Epithelial cell of prostate (primary cell): ENCODE data around the gene CROCC.

ENCODE experiments used
- DNase-seq: peaks from one replicate; pipeline ENCODE4 v3.0.0-alpha.2; 2011; ENCODE audit warnings: low read depth, low spot score
- H3K27ac ChIP-seq: fragments of 450-650 bp; 2 replicates; pipeline ENCODE4 v1.5.1; 2017; ENCODE audit warnings: mild to moderate bottlenecking

CROCC gene

DNA sequence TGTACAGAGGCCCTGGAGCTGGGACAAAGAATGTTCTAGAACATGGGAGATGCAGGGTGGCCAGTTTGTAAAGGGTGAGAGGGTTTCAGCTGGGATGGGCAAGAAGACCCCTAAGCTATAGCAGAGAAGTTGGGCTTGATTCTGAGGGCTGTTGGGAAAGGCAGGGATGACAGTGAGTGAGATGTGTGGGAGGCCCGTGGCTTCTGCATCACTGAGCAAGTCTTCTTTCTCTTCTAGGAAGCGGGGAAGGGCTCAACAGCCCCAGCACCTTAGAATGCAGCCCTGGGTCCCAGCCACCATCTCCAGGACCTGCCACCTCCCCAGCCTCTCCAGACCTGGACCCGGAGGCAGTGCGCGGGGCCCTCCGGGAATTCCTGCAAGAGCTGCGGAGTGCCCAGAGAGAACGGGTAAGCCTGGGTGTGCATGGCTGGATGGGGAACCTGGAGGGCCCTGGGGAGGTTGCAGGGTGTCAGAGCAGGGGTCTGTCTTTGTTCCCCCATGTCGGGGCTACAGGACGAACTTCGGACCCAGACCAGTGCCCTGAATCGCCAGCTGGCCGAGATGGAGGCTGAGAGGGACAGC, 43.8 kb downstream of the CROCC start:
- no peak for DNase-seq

DNA sequence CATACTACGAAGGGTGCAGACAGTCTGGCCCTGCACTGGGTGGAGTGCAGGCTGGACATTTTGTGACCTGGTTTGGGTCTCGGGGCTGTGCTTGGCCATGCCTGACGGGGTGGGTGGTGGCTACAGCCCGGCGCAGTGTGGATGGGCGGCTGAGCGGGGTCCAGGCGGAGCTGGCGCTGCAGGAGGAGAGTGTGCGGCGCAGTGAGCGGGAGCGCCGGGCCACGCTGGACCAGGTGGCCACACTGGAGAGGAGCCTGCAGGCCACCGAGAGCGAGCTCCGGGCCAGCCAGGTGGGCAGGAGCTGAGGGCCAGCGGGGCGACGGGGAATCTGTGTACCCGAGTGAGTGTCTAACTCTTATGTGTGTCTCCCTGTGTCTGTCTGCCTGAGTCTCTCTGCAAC, 44.6 kb downstream of the CROCC start:
- no peak for DNase-seq
- no peak overlapping the region for H3K27ac ChIP-seq

More for the DNA sequence above, 43.8 kb downstream of the CROCC start:
- H3K27ac ChIP-seq: no peak overlapping the region

DNA sequence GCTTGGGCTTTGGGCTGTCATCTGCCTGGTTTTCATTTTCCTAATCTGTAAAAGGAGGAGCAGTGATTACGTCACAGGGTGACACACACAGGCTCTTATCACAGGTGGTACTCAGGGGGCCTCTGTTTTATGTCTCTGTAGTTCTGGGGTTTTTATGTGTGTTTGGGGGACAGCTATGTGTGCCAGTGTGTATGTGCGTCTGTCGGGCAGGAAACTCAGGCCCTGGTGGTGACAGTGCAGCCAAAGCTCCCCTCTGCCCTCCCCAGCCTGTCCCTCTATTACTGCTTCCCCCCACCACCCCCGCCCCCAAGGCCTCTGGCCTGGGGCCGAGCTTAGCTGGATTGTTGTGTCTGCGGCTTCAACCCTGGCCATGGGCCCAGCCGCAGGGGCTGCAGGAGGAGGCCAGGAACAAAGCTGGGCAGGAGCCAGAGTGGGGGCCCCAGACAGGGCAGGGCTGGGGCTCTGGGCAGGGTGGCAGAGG, 45.4 kb downstream of the CROCC start:
- DNase-seq: no peak
- H3K27ac ChIP-seq: no peak overlapping the region

DNA sequence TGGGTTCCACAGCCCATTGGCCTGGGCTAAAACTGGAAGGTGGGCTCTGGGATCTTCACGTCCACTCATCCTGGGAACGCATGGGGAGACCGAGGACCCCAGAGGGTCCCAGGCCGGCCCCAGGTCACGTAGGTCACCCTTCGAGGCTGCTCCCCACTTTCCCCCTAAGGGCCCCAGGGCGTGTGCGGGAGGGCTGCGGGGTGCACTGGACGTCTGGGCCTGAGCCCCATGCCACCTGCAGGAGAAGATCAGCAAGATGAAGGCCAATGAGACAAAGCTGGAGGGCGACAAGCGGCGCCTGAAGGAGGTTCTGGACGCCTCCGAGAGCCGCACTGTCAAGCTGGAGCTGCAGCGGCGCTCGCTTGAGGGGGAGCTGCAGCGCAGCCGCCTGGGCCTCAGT, 46.2 kb downstream of the CROCC start:
- no peak overlapping the region for H3K27ac ChIP-seq
- no peak for DNase-seq

DNA sequence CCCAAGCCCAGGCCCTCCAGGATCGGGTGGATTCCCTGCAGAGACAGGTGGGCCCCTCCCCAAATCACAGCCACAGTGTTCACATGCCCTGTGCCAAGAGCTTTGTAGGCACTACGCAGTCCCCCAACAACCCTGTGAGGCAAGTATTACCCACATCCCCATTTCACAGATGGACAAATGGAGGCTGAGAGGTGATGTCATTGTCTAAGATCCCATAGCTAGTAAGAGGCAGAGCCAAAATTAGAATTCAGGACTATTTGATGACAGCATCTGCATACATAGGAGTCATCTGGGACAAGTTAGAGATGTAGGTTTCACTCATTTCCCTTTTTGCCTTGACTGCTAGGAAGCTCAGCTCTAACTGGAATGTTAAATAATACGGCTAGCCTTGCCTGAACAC, 46.6 kb downstream of the CROCC start:
- H3K27ac ChIP-seq: no peak overlapping the region
- DNase-seq: no peak

DNA sequence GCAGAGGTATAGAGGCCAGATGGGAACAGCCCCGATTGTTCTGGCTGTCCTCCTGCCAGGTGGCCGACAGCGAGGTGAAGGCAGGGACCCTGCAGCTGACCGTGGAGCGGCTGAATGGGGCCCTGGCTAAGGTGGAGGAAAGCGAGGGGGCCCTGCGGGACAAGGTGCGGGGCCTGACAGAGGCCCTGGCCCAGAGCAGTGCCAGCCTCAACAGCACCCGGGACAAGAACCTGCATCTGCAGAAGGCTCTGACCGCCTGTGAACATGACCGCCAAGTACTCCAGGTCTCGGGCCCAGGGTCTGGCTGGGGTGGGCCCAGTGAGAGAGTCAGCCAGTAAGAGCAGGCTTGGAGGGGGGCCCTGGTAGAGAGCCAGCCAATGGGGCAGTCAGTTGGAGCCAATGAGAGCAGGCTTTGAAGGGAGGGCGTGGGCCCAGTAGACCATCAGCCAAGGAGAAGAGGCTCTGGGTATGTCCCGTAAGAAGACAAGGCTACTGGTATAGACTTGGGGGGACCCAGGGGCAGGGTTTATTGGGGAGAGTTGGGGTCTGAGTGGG, 47.4 kb downstream of the CROCC start:
- no peak for DNase-seq
- H3K27ac ChIP-seq: no peak overlapping the region

DNA sequence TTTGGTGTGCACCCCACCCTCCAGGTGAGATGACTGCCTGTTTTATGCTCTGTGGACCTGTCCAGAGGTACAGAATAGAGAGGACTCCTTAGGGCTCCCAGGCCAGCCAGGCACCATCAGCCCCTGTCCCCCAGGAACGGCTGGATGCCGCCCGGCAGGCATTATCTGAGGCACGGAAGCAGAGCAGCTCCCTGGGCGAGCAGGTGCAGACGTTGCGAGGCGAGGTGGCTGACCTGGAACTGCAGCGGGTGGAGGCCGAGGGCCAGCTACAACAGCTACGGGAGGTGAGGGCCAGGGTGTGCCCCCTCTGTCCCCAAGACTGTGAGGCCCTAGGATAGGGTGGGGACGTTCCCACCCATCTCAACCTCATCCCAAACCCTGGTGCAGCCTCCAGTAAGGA, 47.9 kb downstream of the CROCC start:
- no peak for DNase-seq

DNA sequence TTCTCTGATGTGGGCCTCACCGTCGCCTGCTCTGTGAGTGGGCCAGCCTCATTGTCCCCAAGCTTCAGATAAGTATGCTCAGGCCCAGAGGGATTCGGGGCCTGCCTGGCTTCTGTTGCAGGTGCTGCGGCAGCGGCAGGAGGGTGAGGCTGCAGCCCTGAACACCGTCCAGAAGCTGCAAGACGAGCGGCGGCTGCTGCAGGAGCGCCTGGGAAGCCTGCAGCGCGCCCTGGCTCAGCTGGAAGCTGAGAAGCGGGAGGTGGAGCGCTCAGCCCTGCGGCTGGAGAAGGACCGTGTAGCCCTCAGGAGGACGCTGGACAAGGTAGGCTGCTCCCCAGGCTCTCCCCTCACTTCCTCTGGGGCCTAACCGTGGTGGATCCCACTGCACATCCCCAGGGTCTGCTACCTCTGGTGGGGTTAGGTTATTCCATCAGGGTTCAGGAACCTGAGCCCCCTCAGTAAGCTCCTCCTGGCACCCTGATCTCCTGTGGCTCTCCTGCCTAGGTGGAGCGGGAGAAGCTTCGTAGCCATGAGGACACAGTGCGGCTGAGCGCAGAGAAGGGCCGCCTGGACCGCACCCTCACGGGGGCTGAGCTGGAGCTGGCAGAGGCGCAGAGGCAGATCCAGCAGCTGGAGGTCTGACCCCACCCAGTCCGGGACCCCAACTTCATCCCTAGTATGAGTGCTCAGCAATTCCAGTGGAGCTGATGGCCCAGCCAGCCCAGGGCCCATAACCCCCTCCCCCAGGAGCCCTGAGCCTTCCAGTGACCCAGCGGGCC, 48.6 kb downstream of the CROCC start:
- H3K27ac ChIP-seq: no peak overlapping the region
- DNase-seq: no peak

More for the DNA sequence above, 47.9 kb downstream of the CROCC start:
- no peak overlapping the region for H3K27ac ChIP-seq

DNA sequence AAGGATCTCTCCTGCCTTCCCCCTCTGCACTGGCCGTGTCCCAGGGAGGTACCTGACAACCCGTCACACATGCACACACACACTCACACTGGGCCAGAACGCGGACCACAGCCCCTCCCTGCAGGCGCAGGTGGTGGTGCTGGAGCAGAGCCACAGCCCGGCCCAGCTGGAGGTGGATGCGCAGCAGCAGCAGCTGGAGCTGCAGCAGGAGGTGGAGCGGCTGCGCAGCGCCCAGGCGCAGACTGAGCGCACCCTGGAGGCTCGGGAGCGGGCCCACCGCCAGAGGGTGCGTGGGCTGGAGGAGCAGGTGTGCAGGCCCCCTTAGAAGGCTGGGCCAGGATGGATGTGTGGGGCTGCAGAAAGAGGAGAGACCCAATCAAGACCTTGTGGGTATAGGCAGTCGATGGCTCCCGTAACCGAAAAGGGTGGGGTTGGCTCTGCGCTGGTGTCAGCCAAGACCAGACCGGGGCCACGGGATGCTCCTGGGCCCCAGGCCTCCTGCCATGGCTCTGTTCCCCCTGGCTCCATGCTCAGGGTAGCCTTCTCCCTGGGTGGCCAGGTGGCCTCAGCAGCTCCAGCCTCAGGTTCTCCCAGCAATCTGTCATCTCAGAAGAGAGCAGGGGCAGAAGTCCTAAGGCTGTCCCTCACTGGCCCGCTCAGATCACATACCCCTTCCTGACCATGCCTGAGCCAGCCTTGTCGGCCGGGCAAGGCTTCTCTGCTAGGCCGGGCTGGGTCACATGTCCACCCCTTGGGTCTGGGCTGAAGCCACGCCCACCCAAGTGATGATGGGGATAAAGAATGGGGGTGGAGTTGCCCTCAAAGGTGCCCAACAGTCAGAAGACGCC, 49.8 kb downstream of the CROCC start:
- DNase-seq: no peak
- H3K27ac ChIP-seq: no peak overlapping the region

DNA sequence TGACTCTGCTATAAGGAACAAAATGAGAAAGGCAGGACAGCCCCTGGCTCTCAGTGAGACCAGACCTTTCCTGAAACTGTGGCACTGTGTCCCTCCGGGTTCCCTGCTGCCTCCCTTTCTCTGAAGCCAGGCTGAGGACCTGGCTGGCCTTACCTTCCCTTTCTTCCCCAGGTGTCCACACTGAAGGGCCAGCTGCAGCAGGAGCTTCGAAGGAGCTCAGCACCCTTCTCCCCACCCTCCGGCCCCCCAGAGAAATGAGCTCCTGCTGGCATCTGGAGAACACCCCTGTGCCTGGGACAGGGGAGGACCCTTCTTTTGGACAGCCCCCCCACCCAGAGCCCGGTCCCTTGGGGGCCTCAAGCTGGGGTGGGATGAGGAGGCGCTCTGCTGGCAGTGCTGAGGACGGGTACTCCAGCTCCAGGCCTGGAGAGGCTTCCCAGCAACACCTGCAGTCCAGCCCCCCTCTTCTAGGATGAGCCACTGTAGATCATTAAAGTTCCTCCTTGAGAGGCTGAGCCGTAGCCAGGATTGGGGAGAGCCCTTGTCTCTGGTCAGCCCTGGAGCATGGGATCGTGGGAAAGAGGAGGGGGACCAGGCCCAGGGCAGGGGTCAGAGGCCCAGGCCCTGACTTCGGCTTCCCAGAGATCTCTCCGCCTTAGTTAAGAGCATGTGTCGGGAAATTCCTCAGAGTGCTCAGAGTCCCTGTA, 50.6 kb downstream of the CROCC start:
- H3K27ac ChIP-seq: no peak overlapping the region
- no peak for DNase-seq

DNA sequence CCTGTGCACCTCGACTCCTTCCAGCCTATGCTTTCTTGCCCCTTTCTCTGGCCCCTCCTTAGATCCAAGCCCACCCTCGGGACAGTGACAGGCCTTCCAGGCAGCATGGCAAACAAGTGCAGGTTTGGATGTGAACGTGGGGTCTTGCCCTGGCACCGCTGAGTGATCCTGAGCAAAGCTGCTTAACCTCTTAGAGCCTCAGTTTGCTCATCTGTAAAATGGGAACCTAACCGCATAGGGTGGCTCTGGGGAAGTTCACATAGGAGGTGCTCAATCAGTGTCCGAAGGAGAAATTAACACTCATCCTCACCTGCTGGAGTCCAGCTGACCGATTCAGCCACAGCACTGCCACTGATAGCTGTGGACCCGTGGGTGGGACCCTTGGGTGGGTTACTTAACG, 51.5 kb downstream of the CROCC start:
- no peak overlapping the region for H3K27ac ChIP-seq
- no peak for DNase-seq

DNA sequence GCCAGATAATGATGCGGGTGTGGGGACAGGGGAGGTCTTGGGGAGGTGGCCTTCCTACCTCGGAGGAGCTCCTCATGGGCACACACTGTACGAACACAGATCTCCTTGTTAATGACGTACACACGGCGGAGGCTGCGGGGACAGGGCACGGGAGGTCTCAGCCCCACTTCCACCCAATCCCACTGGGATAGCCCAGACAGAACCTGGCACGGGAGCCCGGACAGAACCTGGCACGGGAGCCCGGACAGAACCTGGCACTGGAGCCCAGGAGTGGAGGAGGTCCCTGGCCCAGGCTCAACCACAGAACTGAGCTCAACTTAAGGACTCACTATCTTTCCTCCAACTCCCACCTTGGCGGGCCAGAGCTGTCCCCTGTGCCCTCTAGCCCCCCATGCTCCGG, 53.5 kb downstream of the CROCC start:
- no peak for DNase-seq
- no peak overlapping the region for H3K27ac ChIP-seq

DNA sequence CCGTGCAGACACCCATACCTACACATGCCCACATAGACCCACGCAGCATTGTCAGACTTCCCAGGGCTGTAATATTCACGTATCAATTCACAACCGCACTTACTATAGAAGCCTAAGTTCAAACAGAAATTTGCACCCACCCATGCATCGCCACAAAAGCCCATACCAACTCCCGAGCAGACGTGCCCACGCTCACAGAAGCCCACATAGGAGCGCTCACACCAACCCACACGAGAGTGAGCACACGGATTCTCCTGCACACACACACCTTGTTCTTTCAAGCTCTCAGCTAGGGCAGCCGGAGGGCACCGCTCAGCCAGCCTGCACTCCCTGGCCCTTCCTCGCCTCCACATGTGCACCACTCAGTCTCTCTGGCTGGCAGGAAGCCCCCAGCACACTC, 54.1 kb downstream of the CROCC start:
- no peak overlapping the region for H3K27ac ChIP-seq
- DNase-seq: no peak

DNA sequence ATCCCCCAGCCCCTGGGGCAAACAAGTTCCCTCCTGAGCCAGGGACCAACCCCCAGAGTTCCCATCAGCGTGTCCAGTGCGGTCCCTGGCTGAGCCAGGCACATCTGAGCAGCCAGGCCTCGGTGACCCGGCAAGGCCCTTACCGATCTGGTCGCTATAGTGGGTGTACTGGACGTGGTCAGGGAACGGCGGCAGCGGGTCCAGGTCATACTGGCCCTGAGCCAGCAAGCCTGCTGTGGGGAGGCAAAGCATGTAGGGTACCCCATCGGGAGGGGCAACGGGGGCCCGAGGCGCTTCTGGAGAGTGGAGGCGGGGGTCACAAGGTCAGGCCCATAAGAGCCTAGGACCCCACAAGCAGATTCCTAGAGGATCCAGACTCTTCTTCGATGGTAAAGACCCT, 55.2 kb downstream of the CROCC start:
- no peak for DNase-seq
- no peak overlapping the region for H3K27ac ChIP-seq

DNA sequence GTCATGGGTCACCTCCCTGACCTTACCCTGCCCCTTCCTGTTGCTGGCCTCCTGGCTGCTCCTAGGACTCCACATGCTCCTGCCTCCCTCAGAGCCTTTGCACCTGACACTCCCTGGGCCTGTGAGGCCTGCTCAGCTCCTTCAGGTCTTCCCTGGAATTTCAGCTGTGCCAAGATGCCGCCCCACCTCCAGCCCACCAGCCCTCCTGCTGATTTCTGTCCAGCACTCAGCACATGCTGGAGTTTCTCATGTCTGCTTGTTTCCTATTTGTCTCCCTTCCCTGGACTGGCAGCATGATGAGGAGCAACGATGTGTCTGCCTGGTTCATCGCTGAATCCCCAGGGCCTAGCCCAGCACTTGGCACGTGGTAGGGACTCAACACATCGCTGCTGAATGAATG, 55.6 kb downstream of the CROCC start:
- no peak overlapping the region for H3K27ac ChIP-seq
- no peak for DNase-seq

DNA sequence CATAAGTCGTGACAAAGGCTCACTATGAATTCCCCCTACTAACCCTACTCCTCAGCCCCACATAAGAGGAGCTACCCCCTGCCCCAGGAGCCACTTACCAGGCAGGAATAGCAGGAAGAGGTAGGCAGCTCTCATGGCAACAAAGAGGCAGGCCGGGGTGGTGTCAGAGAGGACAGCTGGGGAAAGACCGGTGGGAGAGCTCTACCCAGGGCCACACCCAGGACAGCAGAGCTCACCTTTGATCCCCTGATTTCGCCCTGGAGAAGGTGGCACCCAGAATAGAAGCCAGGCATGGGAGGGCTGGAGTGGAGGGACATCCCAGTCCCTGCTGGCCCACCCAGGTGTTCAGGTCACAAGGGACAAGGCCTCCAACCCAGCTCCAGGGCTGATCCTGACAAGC, 56.4 kb downstream of the CROCC start:
- no peak overlapping the region for H3K27ac ChIP-seq
- DNase-seq: no peak

DNA sequence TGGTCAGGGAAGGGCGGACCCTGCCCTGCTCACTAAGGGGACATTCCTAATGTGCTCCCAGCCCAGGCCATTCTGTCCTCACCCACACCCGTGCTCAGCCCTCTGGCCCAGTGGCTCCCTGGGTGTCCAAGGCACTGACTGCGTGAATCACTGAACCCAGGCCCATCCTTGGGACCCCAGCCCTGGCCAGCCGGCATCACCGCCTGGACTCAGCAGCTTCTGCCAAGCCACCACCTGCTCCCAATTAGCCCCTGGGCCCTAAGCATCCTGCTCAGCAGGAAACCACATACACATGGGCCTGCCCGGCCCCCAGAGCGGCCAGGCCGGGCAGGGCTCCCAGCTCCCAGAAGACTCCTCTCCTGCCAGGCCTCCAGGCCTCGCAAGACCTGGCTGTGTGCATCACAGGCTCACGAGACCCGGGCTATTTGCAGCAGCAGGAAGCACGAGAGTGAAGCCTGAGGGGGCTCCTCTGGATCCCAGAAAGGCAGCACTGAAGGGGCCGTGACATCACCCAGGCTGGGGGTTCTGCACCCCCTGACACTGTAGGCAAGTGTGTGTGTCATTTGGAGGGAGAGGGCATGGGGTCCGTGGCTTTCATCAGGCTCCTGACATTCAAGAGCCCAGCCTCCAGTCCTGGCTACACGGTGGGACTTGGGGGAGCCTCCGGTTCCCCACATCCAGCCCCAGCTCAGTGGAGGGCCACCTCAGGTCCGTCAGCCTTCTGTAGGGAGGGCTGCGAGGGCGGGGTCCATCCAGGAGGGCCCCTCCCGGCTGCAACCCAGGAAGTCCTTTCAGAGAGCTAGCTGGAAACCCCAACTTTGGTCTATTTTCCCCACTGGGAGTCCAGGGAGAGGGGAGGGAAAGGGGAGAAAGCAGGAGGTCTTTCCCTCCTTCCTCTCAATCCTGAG, 57.1 kb downstream of the CROCC start:
- no peak for DNase-seq
- H3K27ac ChIP-seq: peak overlapping the region; percentile 98

DNA sequence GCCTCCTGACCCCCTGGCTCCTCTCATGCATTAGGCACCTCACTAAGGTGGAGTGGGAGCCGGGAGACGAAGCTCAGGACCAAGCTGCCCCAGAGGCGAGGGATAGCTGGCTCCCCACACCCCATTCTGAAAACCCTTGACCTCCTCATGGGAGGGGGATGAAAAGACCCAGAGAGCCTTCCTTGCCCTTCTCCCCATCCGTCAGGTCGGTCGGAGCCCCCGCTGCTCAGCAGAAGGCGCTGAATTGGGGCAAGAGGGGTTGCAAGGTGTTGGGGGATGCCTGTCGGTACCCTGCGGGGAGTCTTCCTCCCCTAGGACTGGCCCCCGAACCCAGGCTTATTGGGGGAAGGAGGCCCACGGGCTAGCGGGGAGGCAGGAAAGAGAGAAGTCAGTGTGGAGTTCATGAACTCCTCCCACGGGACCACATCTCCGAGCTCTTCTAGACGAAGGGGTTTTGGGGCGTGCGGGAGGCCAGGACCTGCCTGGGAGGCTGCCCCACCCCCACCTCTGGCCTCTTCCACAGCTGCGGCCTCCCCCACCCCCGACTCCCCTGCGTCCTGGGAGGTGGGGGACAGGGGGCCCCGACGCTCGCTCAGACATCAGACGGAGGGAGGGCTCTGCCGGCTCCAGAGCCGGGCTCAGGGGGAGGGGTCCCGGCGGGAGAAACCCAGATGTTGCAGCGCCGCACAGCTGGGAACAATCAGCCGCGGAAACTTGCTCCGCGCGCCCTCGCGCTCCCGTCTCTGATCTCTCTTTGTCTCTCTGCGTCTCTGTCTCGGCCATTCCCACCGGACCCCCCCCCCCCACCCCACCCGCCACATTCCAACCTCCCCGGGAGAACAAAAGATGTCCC, 58.0 kb downstream of the CROCC start:
- peak overlapping the region; percentile 98 for H3K27ac ChIP-seq
- DNase-seq: no peak
